Measurements from ENCODE around the gene CCK. TPM values are rescaled to one million over a fixed set of nuclear protein-coding genes. Genes with fewer than 3 reads are reported as not detected.
"Not testable (repeated sequence)": the region's sequence is repeated elsewhere in the genome, so short reads cannot be mapped to it uniquely, and the experiment has no call there.

Gene CCK, protein sequence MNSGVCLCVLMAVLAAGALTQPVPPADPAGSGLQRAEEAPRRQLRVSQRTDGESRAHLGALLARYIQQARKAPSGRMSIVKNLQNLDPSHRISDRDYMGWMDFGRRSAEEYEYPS
- under 1 TPM in 1 of 5 donors, not detected in 4; 0.76 TPM for polyA plus RNA-seq (ENCODE audit: insufficient read depth in 1 of 5, insufficient read length in 5 of 5, low replicate concordance in 1 of 5)
- long read RNA-seq, donor 1, partial matches to known transcripts: 0 of 1 reads
- long read RNA-seq, donor 1, other reads (novel, unspliced or antisense): 0 of 1 reads
- long read RNA-seq, donor 2: 0 reads
- long read RNA-seq, donor 3: 0 reads
- long read RNA-seq, donor 4: 0 reads
- long read RNA-seq, donor 5: 0 reads
- long read RNA-seq, donor 6: 0 reads
- long read RNA-seq, donor 7: 0 reads
- long read RNA-seq, donor 8: 0 reads

DNA sequence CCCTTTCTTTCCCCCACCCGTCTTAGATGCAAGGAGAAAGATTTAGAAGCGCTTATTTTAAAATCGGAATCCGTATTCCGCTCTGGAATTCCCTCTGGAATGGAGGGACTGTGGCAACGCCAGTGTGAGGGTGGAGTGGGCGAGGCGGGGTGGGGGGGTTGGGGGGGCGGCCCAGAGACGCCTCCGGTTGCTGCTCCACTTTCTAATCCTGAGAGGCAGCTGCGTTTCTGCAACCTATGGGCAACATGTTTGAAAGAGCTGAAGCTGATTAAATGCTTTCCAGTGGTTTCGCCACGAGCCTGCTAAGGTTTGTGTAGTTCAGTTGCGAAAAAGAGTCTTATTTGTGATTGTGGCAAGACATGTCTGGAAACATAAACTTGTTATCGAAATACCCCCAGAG lies at the start of gene CCK:
Gene CCK, minus strand, starts transcription at position 101 of the 400 bp plus-strand sequence. CDS start 2,555 bp downstream, outside the sequence.
- no peak for DNase-seq

DNA sequence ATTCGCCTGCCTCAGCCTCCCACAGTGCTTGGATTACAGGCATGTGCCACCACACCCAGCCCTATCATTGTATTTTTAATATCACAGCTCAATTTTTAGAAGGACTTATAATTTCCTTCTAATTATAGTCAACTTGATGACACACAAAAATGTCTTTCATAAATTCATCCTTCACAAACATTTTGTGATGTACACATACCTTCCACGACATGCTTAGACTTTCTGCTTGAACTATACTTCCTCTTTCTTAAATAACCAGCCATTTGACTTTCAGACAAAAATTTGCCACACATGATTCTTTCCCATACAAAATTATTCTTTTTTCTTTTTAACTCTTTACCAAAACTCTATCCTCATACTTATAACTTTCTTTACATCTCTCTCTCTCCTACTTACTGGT lies 48.4 kb upstream of the CCK start:
- no peak for DNase-seq

DNA sequence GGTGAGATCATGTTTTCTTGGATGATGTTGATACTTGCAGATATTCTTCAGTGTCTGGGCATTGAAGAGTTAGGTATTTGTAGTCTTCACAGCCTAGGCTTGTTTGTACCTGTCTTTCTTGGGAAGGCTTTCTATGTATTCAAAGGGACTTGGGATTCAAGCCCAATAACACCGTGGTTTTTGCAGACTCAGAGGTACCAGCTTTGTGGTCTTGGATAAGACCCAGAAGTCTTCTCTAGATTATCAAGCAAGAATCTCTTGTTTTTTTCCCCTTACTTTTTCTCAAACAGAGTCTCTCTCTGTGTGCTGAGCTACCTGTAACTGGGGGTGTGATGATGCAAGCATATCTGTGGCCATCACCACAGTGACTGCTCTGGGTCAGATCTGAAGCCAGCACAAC lies 42.7 kb upstream of the CCK start:
- no peak for DNase-seq

GRCh38 chr3:42306499-42306898 lies 40.5 kb upstream of the CCK start:
- no peak for DNase-seq

DNA sequence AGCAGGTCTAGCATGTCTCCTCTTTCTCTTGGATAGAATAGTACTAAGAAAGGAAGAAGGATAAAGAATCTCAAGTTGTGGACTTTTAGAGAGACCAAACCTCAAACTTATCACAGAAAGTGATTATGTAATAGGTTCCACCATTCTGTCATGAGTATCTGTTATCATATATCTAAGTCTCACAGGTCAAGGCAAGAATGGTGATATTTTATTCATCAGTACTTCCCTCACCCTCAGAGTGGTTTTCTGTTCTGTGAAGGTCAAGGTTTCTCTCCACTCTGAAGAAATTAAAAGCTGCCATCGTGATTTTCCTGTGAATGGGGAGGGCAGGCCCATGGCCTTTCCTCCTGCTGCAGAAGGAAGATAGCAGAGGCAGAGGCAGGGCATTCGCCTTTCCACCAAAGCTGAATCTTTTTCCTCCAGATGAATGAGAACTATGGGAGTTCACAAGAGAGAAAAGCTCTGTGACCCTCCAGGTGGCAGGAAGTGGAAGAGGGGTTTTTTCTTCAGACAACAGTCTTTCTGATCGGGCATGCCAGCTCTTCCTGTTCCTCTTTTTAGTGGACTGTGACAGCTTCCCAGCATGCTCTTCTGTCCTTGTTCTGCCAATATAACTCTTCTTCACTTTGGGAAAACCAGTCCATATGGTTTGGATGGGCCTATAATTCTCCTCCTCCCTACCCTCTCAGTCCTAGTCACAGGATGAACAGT lies 37.1 kb upstream of the CCK start:
- no peak for DNase-seq

DNA sequence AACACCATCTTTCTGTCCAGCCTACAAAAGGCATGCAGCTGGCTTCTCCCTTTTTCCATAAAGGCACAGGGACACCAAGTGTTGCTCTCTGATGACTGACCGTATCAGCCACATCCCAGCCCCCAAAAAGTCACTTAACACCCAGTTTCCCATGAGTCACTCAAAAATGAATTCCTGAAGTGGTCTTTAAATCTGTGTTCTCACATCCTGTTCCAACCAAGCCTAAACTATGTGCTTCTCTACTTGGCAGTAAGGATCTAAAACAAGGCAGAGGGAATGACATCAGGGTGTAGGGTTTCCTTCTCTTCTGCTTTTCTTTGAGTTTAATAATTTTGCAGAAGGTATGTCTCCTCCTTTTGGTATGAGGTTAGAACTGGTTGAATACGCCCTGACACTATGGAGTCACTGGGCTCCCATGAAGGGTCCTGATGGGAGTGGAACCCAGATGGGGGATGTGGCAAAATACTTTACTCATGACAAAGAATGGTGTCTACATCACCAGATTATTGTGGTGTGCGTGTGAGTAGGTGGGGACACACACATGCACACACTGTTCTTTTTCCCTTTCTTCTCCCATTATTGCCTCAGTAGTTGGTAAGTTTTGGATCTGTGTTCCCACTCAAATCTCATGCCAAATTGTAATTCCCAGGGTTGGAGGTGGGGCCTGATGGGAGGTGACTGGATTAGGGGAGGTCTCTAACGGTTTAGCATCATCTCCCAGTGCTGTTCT lies 35.6 kb upstream of the CCK start:
- no peak for DNase-seq

DNA sequence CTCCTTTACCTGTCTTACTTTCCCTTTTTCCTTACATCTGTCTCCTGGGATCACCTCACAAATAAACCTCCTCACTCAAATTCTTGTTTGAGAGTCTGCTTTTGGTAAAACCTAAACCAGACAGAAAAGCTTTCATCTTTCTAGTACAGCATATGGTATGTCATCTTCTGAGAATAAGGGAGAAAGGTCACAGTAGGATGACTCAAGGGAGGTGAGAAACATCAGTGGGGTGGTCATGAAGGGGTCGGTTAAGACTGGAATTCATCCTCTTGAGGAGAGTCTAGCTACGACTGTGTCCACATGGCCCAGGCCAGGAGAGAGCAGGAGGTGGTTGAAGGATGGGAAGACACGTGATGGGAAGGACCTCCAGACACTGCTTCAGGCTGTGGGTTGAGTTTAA lies 34.8 kb upstream of the CCK start:
- no peak for DNase-seq

DNA sequence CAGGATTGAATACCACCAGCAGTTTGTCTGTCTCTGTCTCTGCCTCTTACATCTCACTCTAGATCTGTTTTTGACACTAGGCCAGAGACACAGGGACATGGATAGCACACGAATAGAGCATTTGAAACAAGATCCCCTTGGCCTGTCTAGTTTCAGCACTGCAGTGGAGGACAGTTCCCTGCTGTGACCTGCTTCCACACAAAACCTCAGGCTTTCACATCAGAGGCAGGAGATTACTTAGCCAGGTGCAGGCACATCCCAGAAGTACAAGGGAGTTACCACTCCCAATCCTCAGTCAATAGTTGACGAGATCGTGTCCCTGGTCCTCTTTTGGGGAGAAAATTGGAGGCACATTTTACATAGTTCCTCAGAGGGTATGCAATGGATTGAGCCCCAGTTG lies 34.0 kb upstream of the CCK start:
- peak; percentile 19 to 26 for DNase-seq

- no peak for DNase-seq
Measured at GRCh38 chr3:42298259-42298658, 32.3 kb upstream of the CCK start.

DNA sequence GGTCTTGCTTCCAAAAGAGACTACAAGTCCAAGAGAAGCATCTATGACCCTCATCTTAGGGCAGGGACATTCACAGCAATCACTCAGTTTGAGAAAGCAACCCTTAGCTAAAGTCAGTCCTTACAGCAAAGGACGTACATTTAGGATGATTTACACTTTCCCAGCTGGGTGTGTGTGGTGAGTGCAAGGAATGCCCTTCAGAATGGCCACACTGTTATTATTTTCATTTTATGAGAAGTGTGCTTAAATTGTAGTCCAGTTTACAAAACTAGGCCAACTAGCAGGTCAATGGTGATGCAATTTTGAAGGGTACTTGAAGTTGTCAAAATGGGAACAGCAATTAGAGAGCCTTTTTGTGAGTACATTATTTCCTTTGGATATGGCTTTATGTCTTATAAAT lies 26.0 kb upstream of the CCK start:
- DNase-seq: no peak

DNA sequence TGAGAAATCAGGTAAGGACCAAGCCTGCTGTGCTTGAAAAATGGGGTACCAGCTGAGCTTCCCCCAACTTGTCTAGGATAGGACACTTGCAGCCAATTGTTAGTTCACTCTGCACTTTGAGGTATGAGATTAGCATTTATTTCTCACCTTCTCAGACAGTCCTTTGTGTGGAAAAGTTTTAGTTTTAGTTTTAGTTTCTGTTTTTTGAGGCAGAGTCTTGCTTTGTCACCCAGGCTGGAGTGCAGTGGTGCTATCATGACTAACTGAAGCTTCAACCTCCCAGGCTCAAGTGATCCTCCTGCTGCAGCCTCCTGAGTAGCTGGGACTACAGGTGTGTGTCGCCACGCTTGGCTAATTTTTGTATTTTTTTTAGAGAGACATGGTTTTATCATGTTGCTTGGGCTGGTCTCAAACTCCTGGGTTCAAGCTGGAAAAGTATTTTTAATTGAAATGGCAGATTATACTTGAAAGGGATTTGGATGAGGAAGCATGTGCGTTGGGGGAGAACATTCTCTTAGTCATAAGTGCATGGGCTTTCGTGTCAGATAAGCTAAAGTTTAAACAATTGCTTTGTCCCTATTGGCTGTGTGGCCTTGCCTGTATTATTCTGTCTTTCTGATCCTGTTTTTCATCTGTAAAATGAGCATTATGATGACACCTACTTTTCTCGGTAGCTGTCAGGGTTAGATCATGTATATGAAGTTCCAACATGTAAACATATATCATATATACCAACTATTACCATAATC lies 25.2 kb upstream of the CCK start:
- DNase-seq: no peak

GRCh38 chr3:42289026-42289425 lies 23.0 kb upstream of the CCK start:
- no peak for DNase-seq

DNA sequence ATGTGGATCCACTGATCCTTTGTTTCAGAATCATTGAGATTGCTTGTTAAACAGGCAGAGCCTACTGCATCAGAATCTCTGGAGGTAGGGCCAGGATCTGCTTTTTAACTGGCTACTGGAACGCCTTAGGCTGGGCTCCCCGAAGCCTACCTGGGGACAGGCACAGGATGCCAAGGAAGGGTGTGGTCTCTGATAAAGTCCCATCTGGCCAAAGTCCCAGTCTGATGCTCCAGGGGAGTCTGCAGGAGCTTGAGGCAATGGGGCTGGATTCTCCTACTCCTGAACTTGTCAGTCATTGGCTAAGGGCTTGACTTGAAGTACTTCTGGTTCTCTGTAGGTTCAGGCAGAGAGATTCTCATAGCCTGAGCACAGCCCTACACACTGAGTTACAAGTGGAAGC lies 22.4 kb upstream of the CCK start:
- DNase-seq: no peak

- not testable (repeated sequence) for DNase-seq
Measured at GRCh38 chr3:42287423-42287822, 21.4 kb upstream of the CCK start.

GRCh38 chr3:42277676-42278075 lies 11.7 kb upstream of the CCK start:
- no peak for DNase-seq

DNA sequence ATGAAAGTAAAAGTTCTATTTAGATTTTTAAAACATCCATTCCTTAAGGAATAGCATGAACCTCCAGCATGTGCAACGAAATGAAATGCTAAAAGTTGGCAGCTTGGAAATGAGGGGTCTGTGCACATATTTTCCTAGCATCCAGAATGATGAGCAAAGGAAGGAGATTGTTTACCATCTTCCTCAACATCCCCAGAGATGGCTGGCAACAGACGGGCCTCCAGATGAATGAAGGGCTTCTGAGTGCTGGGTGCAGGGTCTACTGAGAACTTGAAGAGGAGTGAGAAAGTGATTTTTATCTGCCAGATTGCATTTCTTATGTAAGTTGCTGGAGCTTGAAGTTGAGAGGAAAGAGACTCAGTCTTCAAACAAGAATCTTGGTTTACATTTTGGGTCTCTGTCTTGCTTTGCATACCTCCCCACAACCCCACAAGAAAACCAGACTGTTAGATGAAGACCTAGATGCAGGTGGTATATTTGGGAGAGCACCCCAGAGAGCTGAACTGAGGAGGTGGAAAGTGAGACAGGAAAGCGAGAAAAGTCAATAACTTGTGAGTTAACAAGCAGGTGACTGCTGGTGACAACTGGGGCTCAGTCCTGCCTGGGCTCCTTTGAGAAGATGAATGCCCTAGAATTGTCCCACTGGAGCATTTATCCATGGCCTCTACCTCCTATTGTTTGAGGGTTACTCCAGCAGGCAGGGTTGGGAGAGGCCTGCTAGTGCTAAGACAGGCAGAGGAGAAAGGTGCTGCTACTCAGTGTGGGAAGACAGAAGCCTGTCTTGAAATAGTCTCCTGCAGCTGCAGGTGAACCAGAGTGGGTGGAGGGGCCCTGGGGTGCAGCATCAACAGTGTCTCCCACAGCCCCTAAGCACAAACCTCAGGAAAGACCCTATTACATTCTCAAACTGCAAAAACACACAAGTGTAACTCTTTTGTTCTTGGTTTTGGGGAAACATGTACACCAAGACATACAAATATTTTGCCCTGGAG lies 10.5 kb upstream of the CCK start:
- DNase-seq: no peak

- DNase-seq: no peak
Measured at GRCh38 chr3:42275217-42275616, 9.2 kb upstream of the CCK start.

DNA sequence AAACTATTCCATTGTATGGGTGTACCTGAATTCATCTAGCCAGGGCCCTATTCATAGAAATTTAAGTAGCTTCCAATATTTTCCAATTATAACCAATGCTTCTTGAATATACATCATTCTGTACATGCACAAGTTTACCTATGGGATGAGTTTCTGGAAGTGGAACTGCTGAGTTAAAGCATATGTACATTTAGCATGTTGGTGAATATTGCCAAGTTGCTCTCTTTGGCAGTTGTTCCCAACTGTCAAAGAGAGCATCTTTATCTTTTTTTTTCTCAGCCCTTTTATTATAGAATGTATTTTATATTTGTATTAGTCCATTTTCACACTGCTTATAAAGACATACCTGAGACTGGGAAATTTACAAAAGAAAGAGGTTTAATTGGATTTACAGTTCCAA lies 8.3 kb upstream of the CCK start:
- DNase-seq: no peak

DNA sequence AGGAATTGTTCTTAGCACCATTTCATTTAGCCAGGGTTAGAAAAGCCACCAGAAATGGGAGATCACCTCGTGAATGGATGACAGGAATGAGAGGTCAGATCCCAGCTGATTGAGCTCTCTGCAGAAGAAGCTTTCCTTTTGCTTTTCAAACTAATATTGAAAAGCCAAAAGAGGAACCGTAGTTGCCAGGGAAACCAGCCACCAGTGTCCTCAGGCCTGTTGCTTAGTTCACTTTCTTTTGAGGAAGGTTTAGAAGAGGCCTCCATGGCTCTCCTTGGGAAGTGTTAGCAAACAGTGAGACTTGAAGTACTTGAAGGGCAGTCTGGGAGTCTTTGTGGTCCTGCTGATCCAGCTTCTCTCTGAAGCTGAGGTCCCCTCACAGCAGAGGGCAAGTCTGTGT lies 7.4 kb upstream of the CCK start:
- DNase-seq: no peak

DNA sequence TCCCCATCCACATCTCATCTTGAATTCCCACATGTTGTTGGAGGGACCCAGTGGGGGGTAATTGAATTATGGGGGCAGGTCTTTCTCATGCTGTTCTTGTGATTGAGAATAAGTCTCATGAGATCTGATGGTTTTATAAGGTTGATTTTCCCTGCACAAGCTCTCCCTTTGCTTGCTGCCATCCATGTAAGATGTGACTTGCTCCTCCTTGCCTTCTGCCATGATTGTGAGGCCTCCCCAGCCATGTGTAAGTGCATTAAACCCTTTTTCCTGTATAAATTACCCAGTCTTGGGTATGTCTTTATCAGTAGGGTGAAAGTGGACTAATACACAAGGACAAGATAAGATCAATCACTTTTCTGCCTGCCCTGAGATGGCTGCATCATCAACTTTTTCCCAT lies 5.8 kb upstream of the CCK start:
- DNase-seq: no peak

- no peak for DNase-seq
Measured at GRCh38 chr3:42270561-42270960, 4.6 kb upstream of the CCK start.

Measured in right lung (tissue), 10 donors.